Measurements from ENCODE around the gene EIF2D. TPM values are rescaled to one million over a fixed set of nuclear protein-coding genes. Genes with fewer than 3 reads are reported as not detected.

EIF2D gene
- total RNA-seq, 1 donor from 2014 or later, result 45.7 TPM

DNA sequence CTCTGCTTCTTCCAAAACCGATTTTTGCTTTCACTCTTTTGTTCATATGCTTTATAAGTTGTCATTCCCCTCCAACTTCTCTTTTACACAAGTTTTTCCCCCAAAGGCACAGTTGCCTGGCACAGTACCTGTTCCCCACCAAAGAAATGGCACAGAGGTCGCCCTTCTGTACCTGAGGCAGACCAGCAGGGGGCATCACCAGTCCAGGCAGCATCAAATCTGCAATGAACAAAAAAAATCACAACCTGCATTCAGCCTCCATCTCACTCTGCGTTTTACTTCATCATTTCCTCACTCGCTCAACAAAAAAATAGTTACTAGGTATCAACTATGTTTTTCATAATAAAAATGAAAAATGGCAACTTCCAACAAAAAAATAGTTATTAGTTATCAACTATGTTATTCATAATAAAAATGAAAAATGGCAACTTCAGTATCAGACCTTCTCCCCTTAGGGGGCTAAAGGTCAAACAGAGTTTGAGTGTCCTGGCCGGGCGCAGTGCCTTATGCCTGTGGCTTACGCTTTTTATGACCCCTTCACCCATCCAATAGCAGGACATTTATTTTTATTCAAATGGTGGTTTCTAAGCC is 4.1 kb downstream of the EIF2D start:
- no peak overlapping the region for H3K4me3 Mint-ChIP-seq
- H3K36me3 Mint-ChIP-seq, result peaks cover 17% of the 10 kb centered on the region
- H3K9me3 Mint-ChIP-seq, result no peaks in the 10 kb centered on the region
- DNase-seq (ENCODE audit: extremely low spot score, unreplicated experiment), result no peak
- TF ChIP-seq, protein P1, sequence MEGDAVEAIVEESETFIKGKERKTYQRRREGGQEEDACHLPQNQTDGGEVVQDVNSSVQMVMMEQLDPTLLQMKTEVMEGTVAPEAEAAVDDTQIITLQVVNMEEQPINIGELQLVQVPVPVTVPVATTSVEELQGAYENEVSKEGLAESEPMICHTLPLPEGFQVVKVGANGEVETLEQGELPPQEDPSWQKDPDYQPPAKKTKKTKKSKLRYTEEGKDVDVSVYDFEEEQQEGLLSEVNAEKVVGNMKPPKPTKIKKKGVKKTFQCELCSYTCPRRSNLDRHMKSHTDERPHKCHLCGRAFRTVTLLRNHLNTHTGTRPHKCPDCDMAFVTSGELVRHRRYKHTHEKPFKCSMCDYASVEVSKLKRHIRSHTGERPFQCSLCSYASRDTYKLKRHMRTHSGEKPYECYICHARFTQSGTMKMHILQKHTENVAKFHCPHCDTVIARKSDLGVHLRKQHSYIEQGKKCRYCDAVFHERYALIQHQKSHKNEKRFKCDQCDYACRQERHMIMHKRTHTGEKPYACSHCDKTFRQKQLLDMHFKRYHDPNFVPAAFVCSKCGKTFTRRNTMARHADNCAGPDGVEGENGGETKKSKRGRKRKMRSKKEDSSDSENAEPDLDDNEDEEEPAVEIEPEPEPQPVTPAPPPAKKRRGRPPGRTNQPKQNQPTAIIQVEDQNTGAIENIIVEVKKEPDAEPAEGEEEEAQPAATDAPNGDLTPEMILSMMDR (conservative IDR thresholded peaks at IDR 0.05), result peak; percentile 83
- peaks cover 14% of the 10 kb centered on the region for H3K4me1 Mint-ChIP-seq (ENCODE audit: unreplicated experiment)
- no peaks in the 10 kb centered on the region for H3K27me3 Mint-ChIP-seq
- no peak overlapping the region for H3K27ac Mint-ChIP-seq

DNA sequence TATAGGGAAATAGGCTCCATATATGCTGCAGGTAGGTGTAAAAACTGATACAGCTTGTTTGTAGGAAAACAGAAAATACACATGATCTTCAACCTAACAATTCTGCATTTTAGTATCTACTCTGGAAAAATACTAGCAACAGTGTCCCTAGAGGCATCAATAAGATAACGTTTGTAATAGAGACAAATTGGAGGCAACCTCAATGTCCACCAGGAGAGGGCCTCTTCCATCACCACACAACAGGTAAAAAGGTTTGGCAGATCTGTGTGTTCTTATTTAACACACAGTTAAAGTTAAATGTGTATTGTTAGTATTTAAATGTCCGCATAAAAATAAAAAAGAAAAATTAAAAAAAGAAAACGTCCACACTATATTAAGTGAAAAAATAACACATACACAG is 5.4 kb downstream of the EIF2D start:
- H3K36me3 Mint-ChIP-seq, result peaks cover 15% of the 10 kb centered on the region
- no peak for DNase-seq (ENCODE audit: extremely low spot score, unreplicated experiment)
- no peak overlapping the region for H3K27ac Mint-ChIP-seq
- no peaks in the 10 kb centered on the region for H3K9me3 Mint-ChIP-seq
- H3K4me1 Mint-ChIP-seq (ENCODE audit: unreplicated experiment), result peaks cover 12% of the 10 kb centered on the region
- no peak overlapping the region for H3K4me3 Mint-ChIP-seq
- TF ChIP-seq, protein P1 (conservative IDR thresholded peaks at IDR 0.05), result peak; percentile 76
- H3K27me3 Mint-ChIP-seq, result no peaks in the 10 kb centered on the region

DNA sequence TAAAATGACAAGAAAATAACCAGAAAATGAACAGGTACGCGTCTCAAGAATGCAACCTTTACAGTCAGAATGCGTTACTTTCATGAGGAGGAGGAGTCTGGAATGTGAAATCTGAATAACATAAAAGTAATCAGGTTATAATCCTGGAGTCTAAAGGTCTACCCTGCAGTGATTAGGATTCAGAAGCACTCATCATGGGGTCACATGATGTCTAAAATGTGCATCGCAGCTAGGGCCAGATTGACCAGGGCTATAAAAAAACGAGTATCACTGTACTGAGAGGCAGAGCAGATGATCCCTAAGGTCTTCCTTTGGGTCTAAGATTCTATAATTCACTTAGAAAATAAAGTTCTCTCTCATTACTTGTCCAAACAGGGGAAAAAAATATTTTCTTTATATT is 7.4 kb downstream of the EIF2D start:
- Mint-ChIP-seq H3K36me3 (peaks cover 13% of the 10 kb centered on the region), H3K4me3 (no peak overlapping the region), H3K27ac (no peak overlapping the region), H3K27me3 (no peaks in the 10 kb centered on the region), H3K9me3 (no peaks in the 10 kb centered on the region), H3K4me1 (ENCODE audit: unreplicated experiment) (no peaks in the 10 kb centered on the region)
- DNase-seq (ENCODE audit: extremely low spot score, unreplicated experiment), result no peak
- TF ChIP-seq, protein P1 (conservative IDR thresholded peaks at IDR 0.05), result no peak

DNA sequence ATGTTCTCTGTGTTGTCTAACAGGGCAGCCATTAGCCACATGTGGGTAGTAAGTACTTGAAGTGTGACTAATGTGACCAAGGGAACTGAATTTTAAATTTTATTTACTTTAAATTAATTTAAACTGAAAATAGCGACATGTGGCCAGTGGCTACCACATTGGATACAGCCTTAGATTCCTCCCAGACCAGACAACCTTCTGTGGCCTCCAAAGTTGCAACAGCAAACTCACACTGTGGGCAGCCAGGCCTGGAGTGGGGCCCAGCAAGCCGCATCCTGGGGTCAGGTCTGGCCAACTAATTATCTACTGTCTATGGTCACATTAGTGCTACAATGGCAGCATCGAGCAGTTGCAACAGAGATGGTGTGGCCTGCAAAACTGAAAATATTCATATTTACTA is 11.7 kb downstream of the EIF2D start:
- no peak for DNase-seq (ENCODE audit: extremely low spot score, unreplicated experiment)
- Mint-ChIP-seq H3K36me3 (peaks cover 7% of the 10 kb centered on the region), H3K27me3 (no peaks in the 10 kb centered on the region), H3K4me1 (ENCODE audit: unreplicated experiment) (no peaks in the 10 kb centered on the region), H3K9me3 (no peaks in the 10 kb centered on the region), H3K4me3 (no peak overlapping the region), H3K27ac (no peak overlapping the region)
- TF ChIP-seq, protein P1 (conservative IDR thresholded peaks at IDR 0.05), result no peak

DNA sequence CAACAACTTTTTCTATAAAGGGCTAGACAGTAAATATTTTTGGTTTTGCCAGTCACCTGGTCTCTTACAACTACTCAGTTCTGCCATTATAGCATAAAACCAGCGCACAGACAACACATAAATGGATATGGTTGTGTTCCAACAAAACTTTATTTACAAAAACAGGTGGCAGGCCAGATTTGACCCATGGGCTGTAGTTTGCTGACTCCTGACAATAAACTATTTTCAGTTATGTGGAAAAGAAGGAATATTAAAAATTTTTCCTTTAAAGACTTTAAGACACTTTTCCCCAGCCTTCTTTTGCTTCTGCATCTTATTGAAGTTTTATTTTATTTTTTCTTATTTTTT is 16.0 kb downstream of the EIF2D start:
- H3K4me3 Mint-ChIP-seq, result no peak overlapping the region
- TF ChIP-seq, protein P1 (conservative IDR thresholded peaks at IDR 0.05), result no peak
- peaks cover 29% of the 10 kb centered on the region for H3K36me3 Mint-ChIP-seq
- DNase-seq (ENCODE audit: extremely low spot score, unreplicated experiment), result no peak
- H3K27me3 Mint-ChIP-seq, result no peaks in the 10 kb centered on the region
- no peaks in the 10 kb centered on the region for H3K4me1 Mint-ChIP-seq (ENCODE audit: unreplicated experiment)
- H3K9me3 Mint-ChIP-seq, result no peaks in the 10 kb centered on the region
- no peak overlapping the region for H3K27ac Mint-ChIP-seq

Measured in type B pancreatic cell (in vitro differentiated cells).